ENCODE measurements around the gene ALG9.

Gene ALG9

DNA sequence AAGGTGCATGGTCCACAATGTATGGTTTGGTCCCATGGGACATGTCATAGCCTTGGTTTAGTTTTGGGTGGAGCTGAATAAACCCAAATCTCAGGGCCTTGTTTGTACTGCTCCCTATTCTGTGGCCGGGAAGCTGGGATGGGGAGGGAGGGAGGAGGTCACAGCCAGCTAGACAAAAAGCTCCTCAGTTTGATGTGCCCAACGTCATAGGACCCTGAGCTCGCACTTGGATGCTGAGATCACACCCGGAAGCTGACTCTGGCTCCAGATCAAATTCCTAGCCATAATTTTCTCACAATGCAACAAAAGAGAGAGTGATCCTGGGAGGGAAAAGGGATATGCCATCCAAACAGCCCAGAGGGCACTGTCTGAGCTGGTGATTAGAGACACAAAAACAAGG lies 42.6 kb upstream of the ALG9 start:
- TF ChIP-seq, protein P1, sequence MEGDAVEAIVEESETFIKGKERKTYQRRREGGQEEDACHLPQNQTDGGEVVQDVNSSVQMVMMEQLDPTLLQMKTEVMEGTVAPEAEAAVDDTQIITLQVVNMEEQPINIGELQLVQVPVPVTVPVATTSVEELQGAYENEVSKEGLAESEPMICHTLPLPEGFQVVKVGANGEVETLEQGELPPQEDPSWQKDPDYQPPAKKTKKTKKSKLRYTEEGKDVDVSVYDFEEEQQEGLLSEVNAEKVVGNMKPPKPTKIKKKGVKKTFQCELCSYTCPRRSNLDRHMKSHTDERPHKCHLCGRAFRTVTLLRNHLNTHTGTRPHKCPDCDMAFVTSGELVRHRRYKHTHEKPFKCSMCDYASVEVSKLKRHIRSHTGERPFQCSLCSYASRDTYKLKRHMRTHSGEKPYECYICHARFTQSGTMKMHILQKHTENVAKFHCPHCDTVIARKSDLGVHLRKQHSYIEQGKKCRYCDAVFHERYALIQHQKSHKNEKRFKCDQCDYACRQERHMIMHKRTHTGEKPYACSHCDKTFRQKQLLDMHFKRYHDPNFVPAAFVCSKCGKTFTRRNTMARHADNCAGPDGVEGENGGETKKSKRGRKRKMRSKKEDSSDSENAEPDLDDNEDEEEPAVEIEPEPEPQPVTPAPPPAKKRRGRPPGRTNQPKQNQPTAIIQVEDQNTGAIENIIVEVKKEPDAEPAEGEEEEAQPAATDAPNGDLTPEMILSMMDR (IDR thresholded peaks at IDR 0.05; ENCODE audit: insufficient read depth, missing control alignments), result no peak
- no peak for DNase-seq (ENCODE audit: insufficient read length, low spot score)
- no peak for FAIRE-seq

DNA sequence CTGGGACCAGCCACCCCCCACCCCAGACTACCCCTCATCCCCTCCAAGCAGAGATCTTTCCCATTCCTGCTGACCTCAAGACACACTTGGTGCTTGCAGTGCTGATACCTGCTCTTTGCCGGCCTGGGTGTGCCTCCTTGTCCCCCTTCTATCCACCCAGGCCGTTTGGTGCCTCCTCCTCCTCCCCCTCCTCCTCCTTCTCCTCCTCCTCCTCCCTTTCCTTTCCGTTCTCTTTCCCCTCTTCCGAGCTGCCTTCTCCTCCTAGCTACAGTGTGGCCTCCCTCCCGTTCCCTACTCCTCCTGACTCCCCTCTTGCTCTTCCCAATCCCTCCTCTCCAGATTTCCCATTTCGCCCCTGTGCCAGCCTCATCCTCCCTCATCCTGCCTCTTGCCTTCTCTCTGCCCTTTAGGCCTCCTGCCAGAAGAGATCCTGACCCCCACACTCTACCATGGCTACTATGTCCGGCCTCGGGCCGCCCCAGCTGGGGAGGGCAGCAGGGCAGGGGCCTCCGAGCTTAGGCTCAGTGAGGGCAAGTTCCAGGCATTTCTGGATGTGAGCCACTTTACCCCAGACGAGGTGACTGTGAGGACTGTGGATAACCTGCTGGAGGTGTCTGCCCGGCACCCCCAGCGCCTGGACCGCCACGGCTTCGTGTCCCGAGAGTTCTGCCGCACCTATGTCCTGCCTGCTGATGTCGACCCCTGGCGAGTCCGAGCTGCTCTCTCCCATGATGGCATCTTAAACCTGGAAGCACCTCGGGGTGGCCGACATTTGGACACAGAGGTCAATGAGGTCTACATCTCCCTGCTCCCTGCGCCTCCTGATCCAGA lies 41.9 kb upstream of the ALG9 start:
- TF ChIP-seq, protein P1 (IDR thresholded peaks at IDR 0.05; ENCODE audit: insufficient read depth, missing control alignments), result no peak
- DNase-seq (ENCODE audit: insufficient read length, low spot score), result no peak
- FAIRE-seq, result no peak

DNA sequence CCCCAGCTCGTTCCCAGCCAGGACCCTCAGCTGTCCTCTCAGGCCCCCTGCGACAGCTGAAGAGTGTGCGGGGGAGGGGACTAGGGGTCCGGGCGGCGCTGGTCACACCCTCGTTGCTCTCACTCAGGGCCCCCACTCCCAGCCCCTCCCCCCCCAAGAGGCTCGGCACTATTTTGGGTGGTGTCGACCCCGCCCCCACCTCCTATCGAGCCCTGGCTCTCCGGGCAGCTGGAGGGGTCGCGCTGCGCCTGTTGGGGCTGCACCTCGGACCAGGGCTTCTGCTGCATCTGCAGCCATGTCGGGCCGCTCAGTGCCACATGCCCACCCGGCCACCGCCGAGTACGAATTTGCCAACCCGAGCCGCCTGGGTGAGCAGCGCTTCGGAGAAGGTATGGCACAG lies 41.2 kb upstream of the ALG9 start, which contains the start of gene HSPB2:
HSPB2 (plus strand) TSS at position 200 of the 400 bp plus-strand sequence; CDS start at position 296, 96 bp downstream.
- TF ChIP-seq, protein P1 (IDR thresholded peaks at IDR 0.05; ENCODE audit: insufficient read depth, missing control alignments), result no peak
- no peak for DNase-seq (ENCODE audit: insufficient read length, low spot score)
- FAIRE-seq, result no peak

DNA sequence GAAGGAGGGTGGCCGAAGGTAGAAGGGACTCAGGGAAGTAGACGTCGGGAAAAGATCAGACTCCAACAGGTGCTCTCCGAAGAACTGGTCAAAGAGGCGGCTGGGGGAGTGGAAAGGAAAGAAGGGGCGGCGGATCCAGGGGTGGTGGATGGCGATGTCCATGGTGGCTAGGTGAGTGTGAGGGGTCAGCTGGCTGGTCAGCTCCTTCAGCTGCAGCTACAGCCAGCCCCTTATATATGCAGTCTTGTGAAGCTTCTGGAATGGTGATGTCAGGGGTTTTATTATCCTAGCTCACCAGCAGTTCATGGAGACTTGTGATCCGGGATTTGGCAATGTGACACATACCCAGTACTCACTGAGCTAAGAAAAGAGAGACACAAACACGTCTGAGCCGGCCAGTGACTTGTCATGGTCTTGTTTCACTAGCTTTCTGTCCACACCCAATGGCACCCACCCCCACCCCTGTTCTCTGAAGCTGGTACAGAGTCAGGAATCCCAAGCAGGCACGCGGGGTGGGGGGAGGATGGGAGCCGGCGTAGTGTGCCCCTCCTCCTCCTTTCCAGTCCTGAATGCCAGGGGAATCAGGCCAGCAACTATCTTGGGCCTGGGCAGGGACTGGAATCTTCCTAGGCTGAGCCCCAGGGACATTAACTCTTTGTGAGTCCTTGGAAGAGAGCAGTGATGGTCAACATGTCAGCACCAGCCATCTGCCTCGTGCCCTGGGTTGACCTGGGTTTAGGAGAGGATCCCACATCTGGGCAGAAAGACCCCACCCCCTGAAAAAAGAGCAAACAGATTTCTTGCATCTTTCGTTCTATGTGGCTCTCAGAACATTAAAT lies 40.4 kb upstream of the ALG9 start, which contains the start of gene CRYAB:
CRYAB (minus strand) TSS at position 208 of the 839 bp plus-strand sequence; CDS start at position 162, 46 bp downstream.
- TF ChIP-seq, protein P1 (IDR thresholded peaks at IDR 0.05; ENCODE audit: insufficient read depth, missing control alignments), result no peak
- FAIRE-seq (no peak), DNase-seq (ENCODE audit: insufficient read length, low spot score) (no peak)

DNA sequence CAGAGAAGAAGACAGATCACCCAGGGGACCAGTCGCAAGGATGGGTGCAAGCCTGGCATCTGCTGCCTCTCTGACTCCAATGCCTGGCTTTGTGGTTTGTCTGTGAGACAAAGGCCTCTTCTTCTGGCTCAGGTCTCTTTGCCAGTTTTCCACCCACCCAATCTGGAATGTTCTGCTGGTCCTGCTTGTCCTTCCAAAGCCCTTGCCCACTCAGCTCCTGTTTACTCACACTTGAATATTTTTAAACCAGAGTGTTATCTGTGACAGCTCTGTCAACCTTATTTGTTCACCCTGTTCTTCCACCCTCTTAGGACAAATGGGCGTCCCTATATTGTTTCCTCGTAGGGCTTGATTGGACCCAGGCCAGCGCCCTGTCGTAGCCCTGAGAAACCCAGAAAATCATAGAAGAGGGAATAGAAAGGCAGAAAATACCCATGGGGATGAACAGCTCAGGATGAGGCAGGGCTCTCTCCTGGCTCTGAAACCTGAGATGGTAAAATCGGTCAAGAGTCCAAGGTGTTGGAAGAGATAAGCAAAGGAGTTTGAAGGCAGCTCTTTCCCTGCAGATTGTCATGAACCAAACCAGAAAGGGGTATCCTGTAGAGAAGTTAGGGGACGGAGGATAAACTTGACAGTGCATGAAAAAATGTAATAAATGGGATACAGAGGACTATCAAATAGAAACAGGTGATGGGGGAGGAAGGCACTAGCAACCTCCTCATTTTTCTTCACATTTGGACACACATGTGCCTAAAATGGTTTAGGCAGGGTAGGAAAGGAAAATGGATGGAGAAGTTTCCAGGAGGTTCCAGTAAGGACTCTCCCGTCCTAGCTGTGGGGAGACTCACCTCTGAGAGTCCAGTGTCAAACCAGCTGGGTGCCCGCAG lies 39.5 kb upstream of the ALG9 start:
- DNase-seq (ENCODE audit: insufficient read length, low spot score) (no peak), FAIRE-seq (no peak)

DNA sequence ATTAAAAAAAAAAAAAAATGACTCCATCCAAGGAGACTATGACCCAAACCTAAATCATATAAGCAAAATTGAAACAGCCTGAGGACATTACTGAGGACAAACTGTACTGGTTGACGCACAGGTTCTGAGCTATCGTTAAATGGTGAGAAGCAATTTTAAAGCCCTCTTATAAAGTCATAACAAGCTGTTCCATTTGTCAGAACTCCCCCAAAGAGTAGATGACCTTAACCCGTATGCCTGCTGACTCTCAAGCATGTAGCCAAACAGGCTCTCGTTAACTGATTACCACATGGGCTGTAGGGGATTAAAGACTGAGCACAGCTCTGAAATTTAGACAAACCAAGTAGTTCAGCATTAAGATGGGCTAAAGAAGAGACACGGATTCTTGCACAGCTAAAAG lies 38.0 kb upstream of the ALG9 start:
- DNase-seq (ENCODE audit: insufficient read length, low spot score) (no peak), FAIRE-seq (no peak)
- TF ChIP-seq, protein P1 (IDR thresholded peaks at IDR 0.05; ENCODE audit: insufficient read depth, missing control alignments), result no peak

More for the DNA sequence above, 39.5 kb upstream of the ALG9 start:
- TF ChIP-seq, protein P1 (IDR thresholded peaks at IDR 0.05; ENCODE audit: insufficient read depth, missing control alignments), result no peak
